Choroid plexus epithelial cell (primary cell): ENCODE data around the gene TMEM115.
"Not testable (repeated sequence)": the region's sequence is repeated elsewhere in the genome, so short reads cannot be mapped to it uniquely, and the experiment has no call there.

Experiments used
- DNase-seq: peaks from one replicate; pipeline ENCODE4 v3.0.0-alpha.2; 2010; ENCODE audit warnings: low read depth
- H3K4me3 ChIP-seq: 2 replicates; pipeline ENCODE4 v1.5.1; 2011; ENCODE audit warnings: low read depth, mild to moderate bottlenecking, control low read depth, low read length, moderate library complexity
- CTCF ChIP-seq: conservative IDR thresholded peaks from 2 replicates; pipeline ENCODE4 v1.5.1; 2011; ENCODE audit warnings: low read depth, mild to moderate bottlenecking, control low read depth, inconsistent platforms, low read length, moderate library complexity

Gene TMEM115

GRCh38 chr3:50317300-50317699 is 42.0 kb downstream of the TMEM115 start:
- H3K4me3 ChIP-seq = no peak overlapping the region
- no peak for DNase-seq
- no peak for TF ChIP-seq CTCF

GRCh38 chr3:50316657-50317242 is 42.6 kb downstream of the TMEM115 start:
- no peak for TF ChIP-seq CTCF
- DNase-seq = peak; percentile 51
- no peak overlapping the region for H3K4me3 ChIP-seq

GRCh38 chr3:50314816-50315215 is 44.5 kb downstream of the TMEM115 start:
- H3K4me3 ChIP-seq = no peak overlapping the region
- no peak for DNase-seq

GRCh38 chr3:50314342-50314741 is 45.0 kb downstream of the TMEM115 start:
- H3K4me3 ChIP-seq = no peak overlapping the region
- no peak for DNase-seq
- no peak for TF ChIP-seq CTCF

More at GRCh38 chr3:50314816-50315215, 44.5 kb downstream of the TMEM115 start:
- TF ChIP-seq CTCF = no peak

GRCh38 chr3:50312041-50312440 is 47.3 kb downstream of the TMEM115 start:
- DNase-seq, H3K4me3 ChIP-seq: not testable (repeated sequence)
